ENCODE measurements around the gene APOA1. TPM values are rescaled to one million over a fixed set of nuclear protein-coding genes. Genes with fewer than 3 reads are reported as not detected.
A peak's percentile ranks its signal among the peaks of the same experiment; 100 is the strongest.

APOA1 gene
- total RNA-seq, 1 donor: under 0.01 TPM

GRCh38 chr11:116856423-116856822, 19.0 kb upstream of the APOA1 start:
- H3K79me2 ChIP-seq (ENCODE audit: insufficient read depth, low read length): no peaks in the 10 kb centered on the region
- no peaks in the 10 kb centered on the region for H4K20me1 ChIP-seq (ENCODE audit: insufficient read depth, low read length)
- no peaks in the 10 kb centered on the region for H3K27me3 ChIP-seq (ENCODE audit: insufficient read depth, low read length)
- no peak for DNase-seq (ENCODE audit: insufficient read length, low spot score, missing footprints)
- H3K4me2 ChIP-seq (ENCODE audit: insufficient read depth, low read length): no peak overlapping the region
- H3K9me3 ChIP-seq (ENCODE audit: low read depth, low read length): no peaks in the 10 kb centered on the region
- H3K27ac ChIP-seq (ENCODE audit: low read depth, low read length): no peak overlapping the region
- peaks cover 52% of the 10 kb centered on the region for H3K4me1 ChIP-seq (ENCODE audit: insufficient read depth, low read length)
- H3K36me3 ChIP-seq (ENCODE audit: insufficient read depth, low read length): peaks cover 47% of the 10 kb centered on the region
- no peak overlapping the region for H2AFZ ChIP-seq (ENCODE audit: low read length)
- no peak for TF ChIP-seq CTCF (IDR thresholded peaks at IDR 0.05; ENCODE audit: extremely low read depth, low read depth, low read length)
- no peak overlapping the region for H3K4me3 ChIP-seq (ENCODE audit: insufficient read depth, low read length)

GRCh38 chr11:116855413-116855812, 18.0 kb upstream of the APOA1 start:
- H3K27ac ChIP-seq (ENCODE audit: low read depth, low read length): no peak overlapping the region
- no peaks in the 10 kb centered on the region for H3K9me3 ChIP-seq (ENCODE audit: low read depth, low read length)
- no peaks in the 10 kb centered on the region for H3K79me2 ChIP-seq (ENCODE audit: insufficient read depth, low read length)
- no peaks in the 10 kb centered on the region for H3K27me3 ChIP-seq (ENCODE audit: insufficient read depth, low read length)
- H3K4me2 ChIP-seq (ENCODE audit: insufficient read depth, low read length): no peak overlapping the region
- H3K4me1 ChIP-seq (ENCODE audit: insufficient read depth, low read length): peaks cover 49% of the 10 kb centered on the region
- no peak overlapping the region for H2AFZ ChIP-seq (ENCODE audit: low read length)
- H4K20me1 ChIP-seq (ENCODE audit: insufficient read depth, low read length): no peaks in the 10 kb centered on the region
- H3K4me3 ChIP-seq (ENCODE audit: insufficient read depth, low read length): no peak overlapping the region
- TF ChIP-seq CTCF (IDR thresholded peaks at IDR 0.05; ENCODE audit: extremely low read depth, low read depth, low read length): no peak
- H3K36me3 ChIP-seq (ENCODE audit: insufficient read depth, low read length): peaks cover 39% of the 10 kb centered on the region
- DNase-seq (ENCODE audit: insufficient read length, low spot score, missing footprints): no peak

- no peaks in the 10 kb centered on the region for H4K20me1 ChIP-seq (ENCODE audit: insufficient read depth, low read length)
- peak overlapping the region; percentile 13 for H3K4me3 ChIP-seq (ENCODE audit: insufficient read depth, low read length)
- peak overlapping the region; percentile 80 for H3K27ac ChIP-seq (ENCODE audit: low read depth, low read length)
- H3K4me2 ChIP-seq (ENCODE audit: insufficient read depth, low read length): peak overlapping the region; percentile 56
- peaks cover 49% of the 10 kb centered on the region for H3K4me1 ChIP-seq (ENCODE audit: insufficient read depth, low read length)
- DNase-seq (ENCODE audit: insufficient read length, low spot score, missing footprints): peak; percentile 95
- H3K36me3 ChIP-seq (ENCODE audit: insufficient read depth, low read length): peaks cover 33% of the 10 kb centered on the region
- H2AFZ ChIP-seq (ENCODE audit: low read length): no peak overlapping the region
- TF ChIP-seq CTCF (IDR thresholded peaks at IDR 0.05; ENCODE audit: extremely low read depth, low read depth, low read length): no peak
- no peaks in the 10 kb centered on the region for H3K79me2 ChIP-seq (ENCODE audit: insufficient read depth, low read length)
- H3K9me3 ChIP-seq (ENCODE audit: low read depth, low read length): no peaks in the 10 kb centered on the region
- H3K27me3 ChIP-seq (ENCODE audit: insufficient read depth, low read length): no peaks in the 10 kb centered on the region
These were observed 16.1 kb upstream of the APOA1 start for GRCh38 chr11:116853461-116854073.

GRCh38 chr11:116852261-116853031, 15.0 kb upstream of the APOA1 start:
- Histone ChIP-seq H3K4me3 (ENCODE audit: insufficient read depth, low read length) (peak overlapping the region; percentile 9), H3K79me2 (ENCODE audit: insufficient read depth, low read length) (no peaks in the 10 kb centered on the region), H2AFZ (ENCODE audit: low read length) (no peak overlapping the region), H3K9me3 (ENCODE audit: low read depth, low read length) (no peaks in the 10 kb centered on the region), H3K27me3 (ENCODE audit: insufficient read depth, low read length) (no peaks in the 10 kb centered on the region), H3K36me3 (ENCODE audit: insufficient read depth, low read length) (peaks cover 28% of the 10 kb centered on the region), H3K4me1 (ENCODE audit: insufficient read depth, low read length) (peaks cover 41% of the 10 kb centered on the region), H3K4me2 (ENCODE audit: insufficient read depth, low read length) (peak overlapping the region; percentile 56), H3K27ac (ENCODE audit: low read depth, low read length) (peak overlapping the region; percentile 80), H4K20me1 (ENCODE audit: insufficient read depth, low read length) (no peaks in the 10 kb centered on the region)
- TF ChIP-seq CTCF (IDR thresholded peaks at IDR 0.05; ENCODE audit: extremely low read depth, low read depth, low read length): no peak
- peak; percentile 82 for DNase-seq (ENCODE audit: insufficient read length, low spot score, missing footprints)

All from osteoblast (primary cell).